PC-3 (cell line): ENCODE measurements around the gene FBLN5. TPM values are rescaled to one million over a fixed set of nuclear protein-coding genes. Genes with fewer than 3 reads are reported as not detected.

ENCODE experiments used
- ATAC-seq: fragments of 200-7000 bp; cut with Tn5 transposase; 2 replicates; pipeline ENCODE4 v1.9.1; 2020; ENCODE audit warnings: mild to moderate bottlenecking, moderate library complexity
- BruUV-seq: library from RNA; stranded (reverse); fragments of 400-500 nt; replicated peaks from 2 replicates; lab custom pipeline; 2021; lab: Mats Ljungman, UMichigan
- CTCF ChIA-PET: fragments of 300-600 bp; sonication (Branson Sonifier 250); formaldehyde crosslinking; loops from one replicate; lab custom pipeline; 2022; ENCODE audit warnings: antibody characterized with exemption; lab: Charles Lee
- POLR2A ChIA-PET: fragments of 300-600 bp; sonication (Branson Sonifier 250); formaldehyde crosslinking; loops from one replicate; lab custom pipeline; 2022; ENCODE audit warnings: antibody characterized with exemption; ENCODE audit not compliant: unreplicated experiment; lab: Charles Lee
- DNase-seq: peaks from one replicate; pipeline ENCODE4 v3.0.0-alpha.2; 2015
- H2AFZ ChIP-seq: fragments of 300-600 bp; sonication (generic); 2 replicates; pipeline ENCODE4 v1.6.0; 2016; ENCODE audit warnings: antibody characterized with exemption, low read length
- H3F3A ChIP-seq: fragments of 300-600 bp; sonication (generic); one replicate; pipeline ENCODE4 v1.6.0; 2017; ENCODE audit warnings: antibody characterized with exemption, low read length, control low read depth, mild to moderate bottlenecking; ENCODE audit not compliant: unreplicated experiment
- H3K27ac ChIP-seq: fragments of 300-600 bp; sonication (generic); 2 replicates; pipeline ENCODE4 v1.5.1; 2016; ENCODE audit warnings: mild to moderate bottlenecking, low read length
- H3K27me3 ChIP-seq: fragments of 300-600 bp; sonication (generic); 2 replicates; pipeline ENCODE4 v1.6.1; 2016; ENCODE audit warnings: low read length, mixed read lengths
- H3K36me3 ChIP-seq: fragments of 300-600 bp; sonication (generic); 2 replicates; pipeline ENCODE4 v1.6.1; 2016; ENCODE audit warnings: low read depth, mixed run types, low read length, mixed read lengths
- H3K4me1 ChIP-seq: fragments of 300-600 bp; sonication (generic); 2 replicates; pipeline ENCODE4 v1.5.1; 2016; ENCODE audit warnings: low read length; ENCODE audit not compliant: insufficient read depth
- H3K4me2 ChIP-seq: fragments of 300-600 bp; sonication (generic); 2 replicates; pipeline ENCODE4 v1.6.0; 2016; ENCODE audit warnings: low read length
- H3K4me3 ChIP-seq: fragments of 300-600 bp; sonication (generic); 2 replicates; pipeline ENCODE4 v1.5.1; 2016; ENCODE audit warnings: mild to moderate bottlenecking, low read length, mixed read lengths
- H3K79me2 ChIP-seq: fragments of 300-600 bp; sonication (generic); 2 replicates; pipeline ENCODE4 v1.6.1; 2017; ENCODE audit warnings: low read length, mixed read lengths
- H3K9ac ChIP-seq: fragments of 300-600 bp; sonication (generic); 2 replicates; pipeline ENCODE4 v1.6.0; 2016; ENCODE audit warnings: mild to moderate bottlenecking, low read length
- H3K9me2 ChIP-seq: fragments of 300-600 bp; sonication (generic); replicated peaks from 2 replicates; pipeline ENCODE4 v1.6.1; 2016; ENCODE audit warnings: mixed run types, low read length, mixed read lengths
- H3K9me3 ChIP-seq: fragments of 300-600 bp; sonication (generic); 2 replicates; pipeline ENCODE4 v1.6.1; 2016; ENCODE audit warnings: low read length, mixed read lengths
- H4K20me1 ChIP-seq: fragments of 300-600 bp; sonication (generic); 2 replicates; pipeline ENCODE4 v1.6.1; 2016; ENCODE audit warnings: low read length, mixed read lengths
- CTCF ChIP-seq: fragments of 300-600 bp; sonication (generic); conservative IDR thresholded peaks from 2 replicates; pipeline ENCODE4 v1.5.1; 2017; ENCODE audit warnings: antibody characterized with exemption, low read depth, mild to moderate bottlenecking, low read length
- EZH2 ChIP-seq: fragments of 300-600 bp; sonication (generic); IDR thresholded peaks from one replicate; pipeline ENCODE4 v1.6.1; 2017; ENCODE audit warnings: antibody characterized with exemption, mild to moderate bottlenecking, low read length; ENCODE audit not compliant: unreplicated experiment
- EZH2phosphoT487 ChIP-seq: fragments of 300-600 bp; sonication (generic); IDR thresholded peaks from 2 replicates; pipeline ENCODE4 v1.6.1; 2018; ENCODE audit warnings: mild to moderate bottlenecking, antibody characterized with exemption, low read length, borderline replicate concordance
- intact Hi-C: fragments of 100-400 bp; cut with micrococcal nuclease; formaldehyde crosslinking; loops from 2 replicates; pipeline ENCODE4 v1.9.0; 2023
- total RNA-seq: library from RNA; depleted of rRNA; stranded (reverse); fragments of >200 nt; gene quantifications from 2 replicates; pipeline ENCODE4 v1.2.3, GENCODE V29; 2014

FBLN5 gene
- total RNA-seq, 1 experiment from 2014 or later = 0.58 TPM

- ChIA-PET POLR2A (no interaction called here), CTCF (no interaction called here)
- Histone ChIP-seq H3K79me2 (no peaks in the 10 kb centered on the region), H2AFZ (no peak overlapping the region), H3K9ac (no peak overlapping the region), H3K4me3 (no peak overlapping the region), H3K9me3 (no peaks in the 10 kb centered on the region), H3F3A (no peaks in the 10 kb centered on the region), H3K27me3 (no peaks in the 10 kb centered on the region), H3K4me1 (peaks cover 1% of the 10 kb centered on the region; the same call in 1 of the 2 replicates), H3K36me3 (no peaks in the 10 kb centered on the region), H4K20me1 (no peaks in the 10 kb centered on the region), H3K27ac (no peak overlapping the region), H3K4me2 (no peak overlapping the region), H3K9me2 (no peaks in the 10 kb centered on the region)
- no peak for TF ChIP-seq EZH2phosphoT487
- no peak for TF ChIP-seq CTCF
- no peak for TF ChIP-seq EZH2
- ATAC-seq (no peak), DNase-seq (no peak)
- no TSS peak for BruUV-seq
- intact Hi-C loops = no loop called here
Measured at GRCh38 chr14:91885113-91885712, 62.3 kb downstream of the FBLN5 start.

GRCh38 chr14:91884664-91885063 is 62.8 kb downstream of the FBLN5 start:
- Histone ChIP-seq H2AFZ (no peak overlapping the region), H3K79me2 (no peaks in the 10 kb centered on the region), H3K4me2 (no peak overlapping the region), H3K36me3 (no peaks in the 10 kb centered on the region), H3K27ac (no peak overlapping the region), H3K9ac (no peak overlapping the region), H4K20me1 (no peaks in the 10 kb centered on the region), H3K9me3 (no peaks in the 10 kb centered on the region), H3K9me2 (no peaks in the 10 kb centered on the region), H3F3A (no peaks in the 10 kb centered on the region), H3K4me1 (peaks cover 5% of the 10 kb centered on the region), H3K4me3 (no peak overlapping the region), H3K27me3 (no peaks in the 10 kb centered on the region)
- DNase-seq (no peak), ATAC-seq (no peak)
- TF ChIP-seq CTCF (no peak), EZH2 (no peak), EZH2phosphoT487 (no peak)
- no TSS peak for BruUV-seq
- intact Hi-C loops = no loop called here
- POLR2A ChIA-PET = no interaction called here
- CTCF ChIA-PET = no interaction called here

- intact Hi-C loops = no loop called here
- Histone ChIP-seq H3K4me1 (peaks cover 5% of the 10 kb centered on the region), H3K9me3 (no peaks in the 10 kb centered on the region), H3K27me3 (no peaks in the 10 kb centered on the region), H3K27ac (no peak overlapping the region), H3K4me2 (no peak overlapping the region), H3F3A (no peaks in the 10 kb centered on the region), H3K4me3 (no peak overlapping the region), H3K79me2 (no peaks in the 10 kb centered on the region), H3K36me3 (no peaks in the 10 kb centered on the region), H3K9me2 (no peaks in the 10 kb centered on the region), H3K9ac (no peak overlapping the region), H4K20me1 (no peaks in the 10 kb centered on the region), H2AFZ (no peak overlapping the region)
- TF ChIP-seq EZH2phosphoT487 (no peak), EZH2 (no peak), CTCF (no peak)
- no peak for ATAC-seq
- no peak for DNase-seq
- CTCF ChIA-PET = no interaction called here
- POLR2A ChIA-PET = no interaction called here
- BruUV-seq = no TSS peak
Measured at GRCh38 chr14:91883753-91884152, 63.7 kb downstream of the FBLN5 start.
